IMR-90 (cell line): Measurements from ENCODE around the gene CREG2. TPM values are rescaled to one million over a fixed set of nuclear protein-coding genes. Genes with fewer than 3 reads are reported as not detected.

Source experiments
- ATAC-seq: fragments of 200-7000 bp; cut with Tn5 transposase; 2 replicates; pipeline ENCODE4 v1.9.1; 2020; ENCODE audit warnings: low read depth, mild to moderate bottlenecking, moderate library complexity
- BruUV-seq: library from RNA; stranded (reverse); fragments of 400-500 nt; replicated peaks from 2 replicates; lab custom pipeline; 2021; lab: Mats Ljungman, UMichigan
- CTCF ChIA-PET: fragments of 300-600 bp; formaldehyde crosslinking; extraction: SDS; loops from one replicate; lab custom pipeline; 2021; ENCODE audit warnings: antibody characterized with exemption; lab: Yijun Ruan, JAX
- POLR2A ChIA-PET: fragments of 300-600 bp; sonication (Branson Sonifier 250); formaldehyde crosslinking; loops from one replicate; lab custom pipeline; 2022; ENCODE audit warnings: antibody characterized with exemption; ENCODE audit not compliant: unreplicated experiment; lab: Charles Lee
- DNase-seq: peaks from one replicate; pipeline ENCODE4 v3.0.0; 2013
- H2AFZ ChIP-seq: replicated peaks from 2 replicates; pipeline ENCODE3; 2013; ENCODE audit warnings: low read length, mild to moderate bottlenecking; ENCODE audit not compliant: poor library complexity
- H2AK5ac ChIP-seq: 2 replicates; pipeline ENCODE4 v1.6.1; 2013; ENCODE audit warnings: low read depth, low read length, inconsistent platforms
- H2AK9ac ChIP-seq: replicated peaks from 2 replicates; pipeline ENCODE3; 2013; ENCODE audit warnings: mild to moderate bottlenecking, low read depth, low read length, moderate library complexity; ENCODE audit not compliant: poor library complexity
- H2BK120ac ChIP-seq: 2 replicates; pipeline ENCODE4 v1.6.1; 2013; ENCODE audit warnings: low read depth, low read length, inconsistent platforms
- H2BK15ac ChIP-seq: 3 replicates; pipeline ENCODE4 v1.6.1; 2013; ENCODE audit warnings: low read depth, low read length, inconsistent platforms
- H2BK20ac ChIP-seq: 2 replicates; pipeline ENCODE4 v1.6.1; 2013; ENCODE audit warnings: low read depth, mild to moderate bottlenecking, inconsistent platforms, low read length, moderate library complexity
- H2BK5ac ChIP-seq: 2 replicates; pipeline ENCODE4 v1.6.1; 2013; ENCODE audit warnings: mild to moderate bottlenecking, low read depth, low read length, inconsistent platforms; ENCODE audit not compliant: poor library complexity, severe bottlenecking
- H3K14ac ChIP-seq: replicated peaks from 2 replicates; pipeline ENCODE4 v1.6.1; 2013; ENCODE audit warnings: low read depth, low read length, inconsistent platforms
- H3K18ac ChIP-seq: 2 replicates; pipeline ENCODE4 v1.6.1; 2013; ENCODE audit warnings: low read depth, low read length, control low read depth
- H3K23ac ChIP-seq: 2 replicates; pipeline ENCODE4 v1.6.1; 2013; ENCODE audit warnings: low read depth, low read length, inconsistent platforms
- H3K27ac ChIP-seq: 2 replicates; pipeline ENCODE4 v1.5.1; 2013; ENCODE audit warnings: mild to moderate bottlenecking, control low read depth, low read length; ENCODE audit not compliant: insufficient read depth
- H3K27me3 ChIP-seq: 2 replicates; pipeline ENCODE4 v1.6.1; 2013; ENCODE audit warnings: low read length; ENCODE audit not compliant: control insufficient read depth, insufficient read depth
- H3K36me3 ChIP-seq: 2 replicates; pipeline ENCODE4 v1.6.1; 2013; ENCODE audit warnings: low read length, mixed read lengths; ENCODE audit not compliant: control insufficient read depth, insufficient read depth
- H3K4ac ChIP-seq: 2 replicates; pipeline ENCODE4 v1.6.1; 2013; ENCODE audit warnings: low read depth, low read length, inconsistent platforms
- H3K4me1 ChIP-seq: 2 replicates; pipeline ENCODE4 v1.6.1; 2013; ENCODE audit warnings: low read length, mixed read lengths; ENCODE audit not compliant: control insufficient read depth, insufficient read depth
- H3K4me2 ChIP-seq: 2 replicates; pipeline ENCODE4 v1.6.1; 2013; ENCODE audit warnings: low read depth, mild to moderate bottlenecking, control low read depth, low read length, moderate library complexity
- H3K4me3 ChIP-seq: 2 replicates; pipeline ENCODE4 v1.5.1; 2013; ENCODE audit warnings: low read depth, mild to moderate bottlenecking, control low read depth, low read length, moderate library complexity; ENCODE audit not compliant: insufficient read depth
- H3K56ac ChIP-seq: 2 replicates; pipeline ENCODE4 v1.6.1; 2013; ENCODE audit warnings: low read length, inconsistent platforms; ENCODE audit not compliant: insufficient read depth; ENCODE audit errors: extremely low read depth
- H3K79me1 ChIP-seq, 2 experiments: 2 replicates each; pipeline ENCODE4 v1.6.1; 2013; ENCODE audit warnings: low read length in 2 of 2, inconsistent platforms in 1 of 2, low read depth in 1 of 2
- H3K9ac ChIP-seq: 2 replicates; pipeline ENCODE4 v1.6.1; 2013; ENCODE audit warnings: low read depth, low read length, control low read depth
- H3K9me1 ChIP-seq: 2 replicates; pipeline ENCODE4 v1.6.1; 2013; ENCODE audit warnings: low read length, inconsistent platforms; ENCODE audit not compliant: insufficient read depth
- H3K9me3 ChIP-seq: 2 replicates; pipeline ENCODE4 v1.6.1; 2013; ENCODE audit warnings: low read length; ENCODE audit not compliant: control insufficient read depth, insufficient read depth
- H4K20me1 ChIP-seq: 2 replicates; pipeline ENCODE4 v1.6.1; 2013; ENCODE audit warnings: low read length, inconsistent platforms; ENCODE audit not compliant: insufficient read depth
- H4K5ac ChIP-seq: 2 replicates; pipeline ENCODE4 v1.6.1; 2013; ENCODE audit warnings: mild to moderate bottlenecking, low read depth, low read length, control low read depth
- H4K8ac ChIP-seq, 2 experiments: 2 replicates each; pipeline ENCODE4 v1.6.1; 2013; ENCODE audit warnings: low read depth in 2 of 2, low read length in 2 of 2, control low read depth in 1 of 2, inconsistent platforms in 1 of 2
- H4K91ac ChIP-seq: 2 replicates; pipeline ENCODE4 v1.6.1; 2013; ENCODE audit warnings: low read depth, low read length, inconsistent platforms; ENCODE audit not compliant: insufficient read depth
- CEBPB ChIP-seq: IDR thresholded peaks from 2 replicates; pipeline ENCODE4 v1.6.1; 2012; ENCODE audit warnings: low read depth, low read length, improper control_type of control experiment
- CHD1 ChIP-seq: IDR thresholded peaks from 2 replicates; pipeline ENCODE4 v1.6.1; 2012; ENCODE audit warnings: low read depth, low read length, improper control_type of control experiment
- NFE2L2 ChIP-seq: fragments of 150-350 bp; IDR thresholded peaks from 2 replicates; pipeline ENCODE4 v1.6.1; 2016; ENCODE audit warnings: low read depth, mild to moderate bottlenecking, low read length
- RCOR1 ChIP-seq: IDR thresholded peaks from 2 replicates; pipeline ENCODE4 v1.6.1; 2012; ENCODE audit warnings: mild to moderate bottlenecking, low read length, improper control_type of control experiment; ENCODE audit not compliant: insufficient replicate concordance
- WGBS, 2 experiments: methylation state at CpG; one replicate each; pipeline versions ENCODE4 v1.1.5 to v1.1.7; 2013; ENCODE audit warnings: missing lambda C conversion rate in 2 of 2; ENCODE audit not compliant: insufficient read length in 1 of 2; ENCODE audit errors: extremely low coverage in 2 of 2; 5-methylcytosine and 5-hydroxymethylcytosine counted together
- dilution Hi-C: fragments of 300-500 bp; cut with HindIII; formaldehyde crosslinking; loops from one replicate; pipeline ENCODE4 v1.14.3; 2018; ENCODE audit warnings: low sequenced_read_pairs; ENCODE audit not compliant: unreplicated experiment
- in situ Hi-C: fragments of 300-500 bp; cut with MboI; formaldehyde crosslinking; loops from 3 replicates; pipeline ENCODE4 v1.14.3; 2019; ENCODE audit warnings: low sequenced_read_pairs, inconsistent platforms, mixed read lengths
- intact Hi-C: fragments of 100-400 bp; cut with micrococcal nuclease; formaldehyde crosslinking; loops from 2 replicates; pipeline ENCODE4 v1.10.0; 2022
- polyA plus RNA-seq, 3 experiments: library from polyadenylated mRNA; depleted of rRNA; stranded (reverse); fragments of >200 nt; gene quantifications; 2 replicates each; pipeline ENCODE4 v1.2.3, GENCODE V29; 2012; ENCODE audit warnings: low replicate concordance in 1 of 3
- total RNA-seq: library from RNA; depleted of rRNA; stranded (reverse); fragments of >200 nt; gene quantifications from 2 replicates; pipeline ENCODE4 v1.2.3, GENCODE V29; 2012
- TF ChIP-seq, protein P1 (sequence below): fragments of 150-350 bp; IDR thresholded peaks from 2 replicates; pipeline ENCODE4 v1.6.1; 2017; ENCODE audit warnings: mild to moderate bottlenecking, antibody characterized with exemption, low read length, low read depth
- TF ChIP-seq, protein P2 (sequence below): conservative IDR thresholded peaks from 2 replicates; pipeline ENCODE4 v1.5.1; 2012; ENCODE audit warnings: mild to moderate bottlenecking, low read depth, low read length, improper control_type of control experiment
- TF ChIP-seq, protein P3 (sequence below): fragments of 150-350 bp; IDR thresholded peaks from 2 replicates; pipeline ENCODE4 v1.6.1; 2016; ENCODE audit warnings: low read depth, mild to moderate bottlenecking, low read length, moderate library complexity, borderline replicate concordance

The CREG2 gene
- total and polyA plus RNA-seq, 2 of the 4 experiments (the other 2 are of a cell fraction) = 0.17 TPM; not detected in 1

DNA sequence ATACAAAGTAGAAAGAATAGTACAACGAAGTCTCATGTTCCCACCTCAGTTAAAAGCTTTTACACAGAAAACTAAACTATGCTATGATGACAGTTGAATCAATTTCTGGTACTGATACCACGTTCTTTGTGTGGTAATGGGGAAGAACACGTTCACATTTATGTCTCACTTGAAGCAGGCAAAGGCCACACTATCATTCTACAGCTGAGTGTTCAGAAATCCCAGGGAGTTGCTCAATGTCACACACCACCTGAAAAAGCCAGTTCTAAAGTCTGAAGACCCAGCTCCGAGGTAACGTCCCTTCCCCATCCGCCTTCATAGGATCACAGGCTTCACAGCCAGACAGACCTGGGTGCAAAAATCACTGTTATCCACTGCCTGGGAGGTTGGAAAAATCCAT is 87.7 kb downstream of the CREG2 start:
- Histone ChIP-seq H3K27me3 (no peaks in the 10 kb centered on the region), H4K20me1 (peaks cover 74% of the 10 kb centered on the region), H2AFZ (no peak overlapping the region), H3K9me3 (no peaks in the 10 kb centered on the region), H3K18ac (no peak overlapping the region), H2BK120ac (no peak overlapping the region; the same call in 1 of the 2 replicates), H3K9ac (no peak overlapping the region), H3K27ac (no peak overlapping the region), H3K4me2 (no peak overlapping the region), H3K56ac (no peak overlapping the region), H3K4me3 (no peak overlapping the region), H4K91ac (no peak overlapping the region), H3K4me1 (peaks cover 6% of the 10 kb centered on the region), H4K8ac (no peak overlapping the region), H4K5ac (no peak overlapping the region), H3K4ac (no peak overlapping the region), H3K79me1 (peaks cover 28 to 88% of the 10 kb centered on the region in 2 experiments), H3K14ac (no peak overlapping the region), H2BK5ac (no peak overlapping the region), H2BK20ac (no peak overlapping the region), H2AK5ac (no peak overlapping the region), H3K9me1 (peaks cover 14% of the 10 kb centered on the region), H3K23ac (0 out of 2 replicates have a peak overlapping the region, but pooled peaks have one; percentile 10), H2BK15ac (no peak overlapping the region), H2AK9ac (no peak overlapping the region), H3K36me3 (peaks cover 3% of the 10 kb centered on the region; the same call in 1 of the 2 replicates)
- intact Hi-C loops = no loop called here
- in situ Hi-C loops = no loop called here
- CTCF ChIA-PET = no interaction called here
- no CpG with 5 or more reads among the region's 6 CpGs for WGBS, 2 experiments
- DNase-seq (no peak), ATAC-seq (no peak)
- dilution Hi-C loops = no loop called here
- BruUV-seq = no TSS peak
- TF ChIP-seq NFE2L2 (no peak), CHD1 (no peak), CEBPB (no peak), RCOR1 (no peak)
- TF ChIP-seq, protein P1, sequence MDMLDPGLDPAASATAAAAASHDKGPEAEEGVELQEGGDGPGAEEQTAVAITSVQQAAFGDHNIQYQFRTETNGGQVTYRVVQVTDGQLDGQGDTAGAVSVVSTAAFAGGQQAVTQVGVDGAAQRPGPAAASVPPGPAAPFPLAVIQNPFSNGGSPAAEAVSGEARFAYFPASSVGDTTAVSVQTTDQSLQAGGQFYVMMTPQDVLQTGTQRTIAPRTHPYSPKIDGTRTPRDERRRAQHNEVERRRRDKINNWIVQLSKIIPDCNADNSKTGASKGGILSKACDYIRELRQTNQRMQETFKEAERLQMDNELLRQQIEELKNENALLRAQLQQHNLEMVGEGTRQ = no peak
- TF ChIP-seq, protein P2, sequence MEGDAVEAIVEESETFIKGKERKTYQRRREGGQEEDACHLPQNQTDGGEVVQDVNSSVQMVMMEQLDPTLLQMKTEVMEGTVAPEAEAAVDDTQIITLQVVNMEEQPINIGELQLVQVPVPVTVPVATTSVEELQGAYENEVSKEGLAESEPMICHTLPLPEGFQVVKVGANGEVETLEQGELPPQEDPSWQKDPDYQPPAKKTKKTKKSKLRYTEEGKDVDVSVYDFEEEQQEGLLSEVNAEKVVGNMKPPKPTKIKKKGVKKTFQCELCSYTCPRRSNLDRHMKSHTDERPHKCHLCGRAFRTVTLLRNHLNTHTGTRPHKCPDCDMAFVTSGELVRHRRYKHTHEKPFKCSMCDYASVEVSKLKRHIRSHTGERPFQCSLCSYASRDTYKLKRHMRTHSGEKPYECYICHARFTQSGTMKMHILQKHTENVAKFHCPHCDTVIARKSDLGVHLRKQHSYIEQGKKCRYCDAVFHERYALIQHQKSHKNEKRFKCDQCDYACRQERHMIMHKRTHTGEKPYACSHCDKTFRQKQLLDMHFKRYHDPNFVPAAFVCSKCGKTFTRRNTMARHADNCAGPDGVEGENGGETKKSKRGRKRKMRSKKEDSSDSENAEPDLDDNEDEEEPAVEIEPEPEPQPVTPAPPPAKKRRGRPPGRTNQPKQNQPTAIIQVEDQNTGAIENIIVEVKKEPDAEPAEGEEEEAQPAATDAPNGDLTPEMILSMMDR = no peak
- TF ChIP-seq, protein P3, sequence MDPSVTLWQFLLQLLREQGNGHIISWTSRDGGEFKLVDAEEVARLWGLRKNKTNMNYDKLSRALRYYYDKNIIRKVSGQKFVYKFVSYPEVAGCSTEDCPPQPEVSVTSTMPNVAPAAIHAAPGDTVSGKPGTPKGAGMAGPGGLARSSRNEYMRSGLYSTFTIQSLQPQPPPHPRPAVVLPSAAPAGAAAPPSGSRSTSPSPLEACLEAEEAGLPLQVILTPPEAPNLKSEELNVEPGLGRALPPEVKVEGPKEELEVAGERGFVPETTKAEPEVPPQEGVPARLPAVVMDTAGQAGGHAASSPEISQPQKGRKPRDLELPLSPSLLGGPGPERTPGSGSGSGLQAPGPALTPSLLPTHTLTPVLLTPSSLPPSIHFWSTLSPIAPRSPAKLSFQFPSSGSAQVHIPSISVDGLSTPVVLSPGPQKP = no peak
- POLR2A ChIA-PET = no interaction called here
